Parathyroid adenoma (tissue), 2 donors: ENCODE results near the gene SUCLG2.

Experiments used
- H2AFZ ChIP-seq: fragments of 300-600 bp; sonication (generic); one replicate; pipeline ENCODE4 v1.7.0; 2017; ENCODE audit warnings: antibody characterized with exemption, mild to moderate bottlenecking
- H3K27ac ChIP-seq: fragments of 300-600 bp; sonication (generic); one replicate; pipeline ENCODE4 v1.7.0; 2017
- H3K27me3 ChIP-seq: fragments of 300-600 bp; sonication (generic); one replicate; pipeline ENCODE4 v1.7.0; 2017; ENCODE audit warnings: low read length; ENCODE audit not compliant: control insufficient read depth, insufficient read depth
- H3K36me3 ChIP-seq: fragments of 300-600 bp; sonication (generic); one replicate; pipeline ENCODE4 v1.7.0; 2017; ENCODE audit warnings: low read length; ENCODE audit not compliant: control insufficient read depth, insufficient read depth
- H3K4me1 ChIP-seq: fragments of 300-600 bp; sonication (generic); one replicate; pipeline ENCODE4 v1.7.0; 2017; ENCODE audit warnings: control low read depth
- H3K4me2 ChIP-seq: fragments of 300-600 bp; sonication (generic); one replicate; pipeline ENCODE4 v1.7.0; 2017; ENCODE audit warnings: low read length
- H3K4me3 ChIP-seq: fragments of 300-600 bp; sonication (generic); one replicate; pipeline ENCODE4 v1.7.0; 2017; ENCODE audit warnings: low read depth, low read length
- H3K79me2 ChIP-seq: fragments of 300-600 bp; sonication (generic); one replicate; pipeline ENCODE4 v1.7.0; 2017; ENCODE audit warnings: control low read depth
- H3K9ac ChIP-seq: fragments of 300-600 bp; sonication (generic); one replicate; pipeline ENCODE4 v1.7.0; 2017; ENCODE audit warnings: mild to moderate bottlenecking
- H3K9me3 ChIP-seq: fragments of 300-600 bp; sonication (generic); one replicate; pipeline ENCODE4 v1.7.0; 2017; ENCODE audit warnings: low read length; ENCODE audit not compliant: control insufficient read depth
- TF ChIP-seq, protein P1 (sequence below): fragments of 300-600 bp; sonication (generic); IDR thresholded peaks from one replicate; pipeline ENCODE4 v1.7.0; 2017; ENCODE audit warnings: antibody characterized with exemption, mild to moderate bottlenecking
- donor health status: primary hyperparathyroidism.

The SUCLG2 gene

DNA sequence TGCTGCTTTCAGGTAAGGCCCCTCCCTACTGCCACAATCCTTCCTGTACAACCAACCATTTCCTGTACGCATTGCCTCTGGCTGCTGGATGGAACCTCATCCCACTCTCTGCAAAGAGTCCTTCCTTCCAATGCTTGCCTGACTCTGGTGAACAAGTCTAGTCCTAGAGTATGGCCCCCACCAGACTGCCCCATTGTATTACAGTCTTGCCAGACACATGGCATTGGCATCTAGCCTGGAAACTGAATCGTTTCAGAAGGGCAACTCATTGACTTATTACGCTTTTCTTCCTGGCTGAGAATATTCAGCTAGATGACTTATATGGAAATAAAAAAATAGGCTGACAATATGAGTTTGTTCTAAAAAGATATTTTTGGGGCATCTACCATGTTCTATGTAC, 170.3 kb downstream of the SUCLG2 start:
- no peak overlapping the region for H2AFZ ChIP-seq
- TF ChIP-seq, protein P1, sequence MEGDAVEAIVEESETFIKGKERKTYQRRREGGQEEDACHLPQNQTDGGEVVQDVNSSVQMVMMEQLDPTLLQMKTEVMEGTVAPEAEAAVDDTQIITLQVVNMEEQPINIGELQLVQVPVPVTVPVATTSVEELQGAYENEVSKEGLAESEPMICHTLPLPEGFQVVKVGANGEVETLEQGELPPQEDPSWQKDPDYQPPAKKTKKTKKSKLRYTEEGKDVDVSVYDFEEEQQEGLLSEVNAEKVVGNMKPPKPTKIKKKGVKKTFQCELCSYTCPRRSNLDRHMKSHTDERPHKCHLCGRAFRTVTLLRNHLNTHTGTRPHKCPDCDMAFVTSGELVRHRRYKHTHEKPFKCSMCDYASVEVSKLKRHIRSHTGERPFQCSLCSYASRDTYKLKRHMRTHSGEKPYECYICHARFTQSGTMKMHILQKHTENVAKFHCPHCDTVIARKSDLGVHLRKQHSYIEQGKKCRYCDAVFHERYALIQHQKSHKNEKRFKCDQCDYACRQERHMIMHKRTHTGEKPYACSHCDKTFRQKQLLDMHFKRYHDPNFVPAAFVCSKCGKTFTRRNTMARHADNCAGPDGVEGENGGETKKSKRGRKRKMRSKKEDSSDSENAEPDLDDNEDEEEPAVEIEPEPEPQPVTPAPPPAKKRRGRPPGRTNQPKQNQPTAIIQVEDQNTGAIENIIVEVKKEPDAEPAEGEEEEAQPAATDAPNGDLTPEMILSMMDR, result no peak
- H3K79me2 ChIP-seq, result no peaks in the 10 kb centered on the region
- no peaks in the 10 kb centered on the region for H3K27me3 ChIP-seq
- no peak overlapping the region for H3K27ac ChIP-seq
- H3K36me3 ChIP-seq, result no peaks in the 10 kb centered on the region
- no peaks in the 10 kb centered on the region for H3K4me1 ChIP-seq
- H3K4me2 ChIP-seq, result no peak overlapping the region
- no peak overlapping the region for H3K9ac ChIP-seq
- no peaks in the 10 kb centered on the region for H3K9me3 ChIP-seq
- H3K4me3 ChIP-seq, result no peak overlapping the region

DNA sequence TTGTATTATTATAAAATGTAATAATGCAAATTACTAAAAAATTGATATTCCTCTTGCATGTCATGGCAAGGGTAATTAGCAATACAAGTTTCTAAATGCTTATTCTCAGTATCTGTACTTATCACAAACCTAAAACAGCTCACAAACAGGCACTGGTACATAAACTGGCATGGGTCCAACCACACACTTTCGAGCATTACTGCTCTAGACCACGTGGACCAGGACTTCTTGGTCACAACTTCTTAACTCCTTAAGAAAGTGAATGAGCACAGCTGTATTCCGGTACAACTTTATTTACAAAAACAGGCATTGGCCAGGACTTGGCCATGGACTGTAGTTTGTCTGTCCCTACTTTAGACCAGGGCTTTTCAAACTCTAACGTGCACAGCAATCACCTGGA, 173.3 kb downstream of the SUCLG2 start:
- H3K27me3 ChIP-seq, result no peaks in the 10 kb centered on the region
- no peak overlapping the region for H3K4me3 ChIP-seq
- TF ChIP-seq, protein P1, result no peak
- no peak overlapping the region for H2AFZ ChIP-seq
- H3K9ac ChIP-seq, result no peak overlapping the region
- H3K4me2 ChIP-seq, result no peak overlapping the region
- no peaks in the 10 kb centered on the region for H3K79me2 ChIP-seq
- H3K4me1 ChIP-seq, result no peaks in the 10 kb centered on the region
- H3K27ac ChIP-seq, result no peak overlapping the region
- H3K9me3 ChIP-seq, result no peaks in the 10 kb centered on the region
- H3K36me3 ChIP-seq, result no peaks in the 10 kb centered on the region

DNA sequence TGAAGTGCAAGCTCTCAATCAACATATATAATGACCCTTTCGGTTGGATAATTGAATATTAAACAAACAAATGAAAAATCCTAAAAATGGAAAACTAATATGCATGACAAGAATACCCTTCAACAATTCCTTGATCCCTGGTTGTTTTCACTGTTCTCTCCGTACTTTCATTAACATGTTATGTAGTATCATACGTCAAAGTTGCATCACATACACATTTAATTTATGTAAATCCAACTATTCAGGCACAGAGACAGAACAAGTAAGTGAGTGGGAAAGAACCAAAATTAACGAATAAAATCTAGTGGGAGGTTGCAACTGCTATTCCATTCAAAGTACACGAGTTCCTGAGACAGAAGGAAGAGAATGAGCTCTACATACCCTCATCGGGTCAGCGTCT, 176.0 kb downstream of the SUCLG2 start:
- TF ChIP-seq, protein P1, result no peak
- no peaks in the 10 kb centered on the region for H3K27me3 ChIP-seq
- no peaks in the 10 kb centered on the region for H3K9me3 ChIP-seq
- no peak overlapping the region for H2AFZ ChIP-seq
- H3K9ac ChIP-seq, result no peak overlapping the region
- no peak overlapping the region for H3K4me2 ChIP-seq
- H3K27ac ChIP-seq, result no peak overlapping the region
- H3K79me2 ChIP-seq, result no peaks in the 10 kb centered on the region
- H3K36me3 ChIP-seq, result no peaks in the 10 kb centered on the region
- H3K4me3 ChIP-seq, result no peak overlapping the region
- H3K4me1 ChIP-seq, result no peaks in the 10 kb centered on the region

DNA sequence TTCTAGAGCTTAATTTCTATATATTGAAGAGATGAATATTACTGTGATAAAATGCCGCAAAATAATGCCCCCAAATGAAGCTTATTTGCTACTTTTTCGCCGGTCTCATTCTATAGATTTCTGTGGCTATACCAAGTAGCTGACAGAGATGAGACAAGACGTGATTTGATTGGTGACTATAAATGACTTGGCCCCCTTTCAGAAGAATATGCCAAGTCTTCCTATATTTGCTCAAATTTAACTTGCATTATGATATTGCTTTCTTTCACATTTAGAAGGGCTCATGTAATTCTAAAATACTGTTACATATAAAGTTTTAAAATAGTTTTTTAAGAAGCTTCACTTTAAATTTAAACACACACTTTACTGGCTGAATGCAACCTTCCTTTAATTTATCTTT, 180.1 kb downstream of the SUCLG2 start:
- Histone ChIP-seq H3K79me2 (no peaks in the 10 kb centered on the region), H3K36me3 (no peaks in the 10 kb centered on the region), H3K4me2 (no peak overlapping the region), H3K27ac (no peak overlapping the region), H2AFZ (no peak overlapping the region), H3K27me3 (no peaks in the 10 kb centered on the region), H3K4me1 (no peaks in the 10 kb centered on the region), H3K9me3 (no peaks in the 10 kb centered on the region), H3K9ac (no peak overlapping the region), H3K4me3 (no peak overlapping the region)
- TF ChIP-seq, protein P1, result no peak

DNA sequence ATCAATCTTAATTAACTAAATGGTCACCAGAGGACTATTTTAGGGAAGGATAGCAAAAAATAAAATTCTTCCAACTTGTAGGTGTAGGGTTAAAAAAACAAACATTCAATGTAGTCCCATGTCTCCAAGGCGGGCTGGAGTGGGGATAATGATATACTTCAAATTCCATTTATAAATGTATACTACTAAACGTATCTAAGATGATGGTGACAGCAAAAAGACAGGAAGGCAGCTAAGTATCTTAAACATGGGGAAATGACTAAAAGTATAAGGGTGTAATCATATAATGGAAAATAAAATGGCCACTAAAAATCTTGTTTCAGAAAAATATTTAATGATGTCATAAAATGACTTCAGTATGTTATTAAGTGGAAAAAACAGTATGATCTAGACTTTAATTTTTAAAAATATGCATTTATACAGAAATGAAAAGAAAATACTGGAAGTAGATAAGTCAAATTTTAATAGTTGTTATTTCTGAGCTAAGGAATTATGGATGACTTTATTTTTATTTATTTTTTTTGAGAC, 181.7 kb downstream of the SUCLG2 start:
- H3K9me3 ChIP-seq, result no peaks in the 10 kb centered on the region
- TF ChIP-seq, protein P1, result no peak
- no peak overlapping the region for H3K9ac ChIP-seq
- H3K4me3 ChIP-seq, result no peak overlapping the region
- no peaks in the 10 kb centered on the region for H3K79me2 ChIP-seq
- H3K36me3 ChIP-seq, result no peaks in the 10 kb centered on the region
- H3K27ac ChIP-seq, result no peak overlapping the region
- H3K4me1 ChIP-seq, result no peaks in the 10 kb centered on the region
- H2AFZ ChIP-seq, result no peak overlapping the region
- no peaks in the 10 kb centered on the region for H3K27me3 ChIP-seq
- H3K4me2 ChIP-seq, result no peak overlapping the region
